GM21526 (cell line): Measurements from ENCODE around the gene NUDT4.
"Not testable (repeated sequence)": the region's sequence is repeated elsewhere in the genome, so short reads cannot be mapped to it uniquely, and the experiment has no call there.

ENCODE experiments used
- ATAC-seq: cut with Tn5 transposase; IDR thresholded peaks from one replicate; pipeline ENCODE4 v1.9.1; 2021; ENCODE audit warnings: moderate library complexity; ENCODE audit not compliant: unreplicated experiment, low FRiP score

The NUDT4 gene

GRCh38 chr12:93393425-93393824 is 15.7 kb downstream of the NUDT4 start:
- no peak for ATAC-seq

- no peak for ATAC-seq
These were observed 19.7 kb downstream of the NUDT4 start for GRCh38 chr12:93397412-93397811.

- peak; percentile 78 for ATAC-seq
These were observed 21.6 kb downstream of the NUDT4 start for GRCh38 chr12:93399183-93399863.

DNA sequence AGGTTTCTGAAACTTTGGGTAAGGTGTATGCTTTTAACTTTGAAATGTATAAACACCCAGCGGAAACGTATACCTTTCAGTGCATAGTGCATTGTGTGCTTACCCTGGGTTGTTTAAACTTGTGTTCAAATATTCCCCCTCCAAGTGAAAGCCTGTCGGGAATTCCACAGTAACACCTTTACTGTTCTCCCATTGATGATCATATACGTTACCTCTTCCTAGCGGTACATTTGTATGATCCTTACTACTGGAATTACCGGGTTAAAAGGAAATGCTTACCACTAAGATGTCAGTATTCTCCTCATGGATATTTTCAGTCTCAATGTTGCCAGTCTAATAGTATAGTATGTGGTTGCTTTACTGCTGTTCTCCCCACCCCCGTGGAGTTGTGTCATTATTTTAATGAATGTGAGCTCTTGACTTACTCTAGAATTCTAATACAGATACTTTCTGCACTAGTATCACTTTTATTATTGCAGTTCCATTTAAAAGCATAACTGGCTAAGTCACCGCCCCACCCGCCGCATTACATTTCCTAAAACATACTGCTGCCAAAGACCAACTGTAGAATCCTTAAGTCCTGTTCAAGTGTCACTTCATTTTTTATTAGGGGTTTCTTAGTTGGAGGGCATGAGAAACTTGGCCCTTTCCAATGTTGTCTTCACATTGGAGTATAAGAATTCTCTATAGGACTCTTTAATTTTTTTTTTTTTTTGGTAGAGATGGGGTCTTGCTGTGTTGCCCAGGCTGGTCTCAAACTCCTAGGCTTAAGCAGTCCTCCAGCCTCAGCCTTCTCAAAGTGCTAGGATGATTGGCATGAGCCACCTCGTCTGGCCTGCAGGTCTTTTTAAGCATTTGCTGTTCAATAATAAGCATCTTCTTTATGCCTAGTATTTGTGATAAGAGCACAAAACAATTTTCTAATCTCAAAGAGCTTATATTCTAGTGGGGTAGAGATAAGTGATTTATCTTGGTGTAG is 24.9 kb downstream of the NUDT4 start:
- no peak for ATAC-seq

- no peak for ATAC-seq
These were observed 26.5 kb downstream of the NUDT4 start for GRCh38 chr12:93403988-93404803.

DNA sequence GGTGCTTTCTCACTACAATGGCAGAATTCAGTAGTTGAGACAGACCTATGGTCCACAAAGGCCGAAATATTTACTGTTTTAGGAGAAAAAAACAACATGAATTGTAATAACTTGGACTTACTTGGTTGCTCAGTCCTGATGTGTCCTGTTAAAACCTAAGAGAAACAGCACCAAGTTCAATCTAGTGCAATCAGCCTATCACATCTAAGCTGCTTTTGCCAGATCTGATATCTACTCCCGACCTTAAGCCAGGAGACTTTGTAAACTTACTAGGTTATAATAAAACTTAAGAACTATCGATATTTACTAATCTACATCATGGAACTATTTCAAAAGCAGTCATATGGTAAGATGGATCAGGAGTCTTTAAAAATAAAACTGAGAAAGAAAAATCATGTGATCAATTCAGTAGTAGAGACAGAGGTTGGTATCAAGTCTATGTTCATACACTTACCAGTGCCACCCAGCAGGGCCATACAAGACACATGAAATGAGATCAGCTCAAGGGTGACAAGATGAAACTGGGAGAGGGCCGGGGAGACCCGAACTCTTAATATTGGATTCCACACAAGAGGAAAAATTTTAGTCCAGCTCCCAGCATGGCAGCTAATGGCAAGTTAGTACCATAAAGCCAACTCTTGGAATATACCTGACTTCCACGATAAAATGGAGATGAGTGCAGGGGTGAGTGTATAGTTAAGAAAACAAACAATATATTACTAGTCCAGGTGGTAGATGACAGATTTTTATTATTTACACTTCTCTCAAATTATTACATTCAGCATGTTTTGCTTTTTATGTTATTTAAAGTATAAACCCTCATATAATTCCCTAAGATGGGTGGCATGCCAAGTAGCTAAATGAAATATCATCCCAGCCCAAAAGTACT is 27.5 kb downstream of the NUDT4 start:
- ATAC-seq, result no peak

DNA sequence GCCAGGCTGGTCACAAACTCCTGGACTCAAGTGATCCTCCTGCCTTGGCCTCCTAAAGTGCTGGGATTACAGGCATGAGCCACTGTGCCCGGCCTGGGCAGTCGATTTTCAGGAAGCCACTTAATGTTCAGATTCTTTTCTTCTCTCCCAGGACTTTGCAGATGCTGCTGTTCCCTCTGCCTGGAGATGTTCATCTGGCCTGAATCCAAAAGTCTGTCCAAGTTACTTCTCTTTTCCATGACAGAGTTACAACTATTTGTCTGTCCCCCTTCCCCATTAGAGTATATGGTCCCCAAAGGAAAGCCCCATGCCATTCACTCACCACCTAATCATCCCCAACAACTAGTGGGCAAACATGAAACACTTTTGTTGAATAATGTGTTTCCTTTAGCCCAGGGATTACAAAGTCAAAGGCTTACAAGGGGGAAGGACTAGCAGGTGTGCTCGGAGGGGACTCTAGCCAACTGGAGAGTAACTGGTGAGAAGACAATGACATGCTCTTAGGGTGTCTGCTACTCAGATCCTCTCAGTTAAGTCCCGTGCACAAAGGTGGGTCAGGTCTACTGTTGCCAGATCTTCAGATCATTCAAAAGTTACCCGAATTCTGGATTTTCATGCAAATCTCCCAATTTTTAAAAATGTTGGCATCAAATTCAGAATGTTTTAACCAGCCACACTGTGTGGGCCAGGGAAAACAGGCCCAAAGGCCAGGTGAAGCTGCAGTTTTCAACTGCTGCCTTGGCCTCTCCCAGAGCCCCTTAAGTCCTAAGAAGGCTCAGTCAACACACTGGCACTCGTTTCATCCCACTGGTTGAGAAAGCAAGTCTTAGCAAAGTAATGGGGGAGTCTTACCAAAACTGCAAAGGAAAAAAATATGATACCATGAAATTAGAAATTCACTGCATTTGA is 29.6 kb downstream of the NUDT4 start:
- ATAC-seq, result no peak

DNA sequence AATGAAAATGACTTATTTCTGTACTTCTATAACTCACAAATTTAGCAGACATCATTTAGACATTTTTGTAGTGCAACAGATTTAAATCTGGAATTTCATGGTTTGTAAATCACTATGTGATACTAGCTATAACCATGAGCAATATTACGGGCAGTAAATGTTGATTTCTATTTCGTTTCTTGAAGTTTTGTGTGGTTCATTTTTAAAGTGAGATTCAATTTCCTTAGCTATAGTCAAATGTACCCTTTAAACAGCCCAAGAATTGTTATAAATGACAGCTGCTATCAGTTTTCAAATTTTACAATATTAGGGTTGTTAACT is 30.2 kb downstream of the NUDT4 start:
- no peak for ATAC-seq

- ATAC-seq, result no peak
These were observed 31.1 kb downstream of the NUDT4 start for GRCh38 chr12:93408813-93409212.

DNA sequence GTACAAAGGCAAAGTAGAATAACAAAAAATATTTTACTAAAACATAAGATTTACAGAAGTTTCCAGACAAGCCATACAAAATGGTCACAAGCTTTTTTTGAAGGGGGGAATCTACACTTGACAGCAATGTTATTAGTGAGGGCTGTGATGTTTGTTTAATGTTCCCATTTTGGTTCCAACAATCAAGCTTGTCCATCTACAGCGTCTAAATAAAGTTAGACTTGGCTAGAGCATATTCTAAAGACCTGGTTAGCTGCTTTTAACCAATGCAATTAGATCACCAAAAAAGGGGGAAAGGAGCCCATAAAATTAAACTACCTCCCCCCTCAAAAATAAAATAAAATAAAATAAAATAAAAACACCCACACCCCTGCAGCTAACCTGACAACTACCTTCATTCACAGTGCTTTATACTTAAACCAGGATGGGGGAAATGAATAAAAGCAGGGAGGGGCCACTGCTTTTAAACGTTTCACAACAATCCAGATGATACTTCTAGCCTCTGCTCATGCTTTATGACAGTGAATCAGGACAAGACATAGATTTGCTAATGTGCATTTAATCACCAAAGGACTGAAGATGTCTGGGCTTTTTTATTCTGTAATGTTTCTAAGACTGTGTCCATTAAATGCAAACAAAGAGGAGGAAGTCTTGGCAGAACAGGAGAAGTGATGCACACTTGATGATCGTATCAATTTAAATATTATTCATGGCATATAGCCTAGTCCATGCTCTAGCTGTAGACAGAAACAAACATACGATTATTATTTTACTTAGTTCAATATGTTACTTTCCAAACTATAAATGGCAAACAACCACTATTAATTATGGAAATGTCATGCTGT is 31.8 kb downstream of the NUDT4 start:
- ATAC-seq, result not testable (repeated sequence)

DNA sequence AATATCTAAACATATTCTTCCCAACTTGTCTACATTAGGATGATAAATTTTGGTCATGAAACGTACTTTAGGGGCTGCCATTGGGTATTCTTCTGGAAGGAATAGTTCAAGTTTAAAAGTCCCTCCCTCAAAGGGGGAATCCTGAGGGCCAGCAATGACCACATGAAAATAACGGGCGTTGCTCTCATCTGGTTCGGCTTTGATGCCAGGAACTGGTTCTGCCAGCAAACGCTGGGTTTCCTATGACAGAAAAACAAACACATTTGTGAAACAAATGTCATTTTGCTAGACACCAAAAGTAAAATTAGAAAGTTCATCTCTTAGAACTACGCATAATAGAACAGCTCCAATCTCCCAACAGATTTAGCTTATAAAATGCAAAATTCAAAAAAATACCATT is 33.3 kb downstream of the NUDT4 start:
- ATAC-seq, result not testable (repeated sequence)

DNA sequence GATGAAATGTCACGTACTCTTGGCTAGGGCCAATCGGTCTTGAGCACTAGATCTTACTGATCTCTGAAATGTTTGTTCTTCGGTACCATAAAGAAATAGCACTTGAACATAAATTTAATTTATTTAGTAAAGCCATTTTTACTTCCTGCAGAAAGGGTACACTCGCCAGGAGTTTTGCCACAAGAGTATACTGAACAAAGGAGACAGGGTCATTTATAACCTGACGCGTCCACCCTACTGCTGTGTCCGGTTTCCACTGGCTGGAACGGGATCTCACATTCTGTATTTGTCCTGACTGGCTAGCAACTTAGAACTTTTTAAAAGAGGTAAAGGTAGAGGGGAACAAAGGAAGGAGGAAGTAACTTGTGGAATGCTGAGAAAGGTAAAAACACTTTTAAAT is 34.7 kb downstream of the NUDT4 start:
- not testable (repeated sequence) for ATAC-seq

DNA sequence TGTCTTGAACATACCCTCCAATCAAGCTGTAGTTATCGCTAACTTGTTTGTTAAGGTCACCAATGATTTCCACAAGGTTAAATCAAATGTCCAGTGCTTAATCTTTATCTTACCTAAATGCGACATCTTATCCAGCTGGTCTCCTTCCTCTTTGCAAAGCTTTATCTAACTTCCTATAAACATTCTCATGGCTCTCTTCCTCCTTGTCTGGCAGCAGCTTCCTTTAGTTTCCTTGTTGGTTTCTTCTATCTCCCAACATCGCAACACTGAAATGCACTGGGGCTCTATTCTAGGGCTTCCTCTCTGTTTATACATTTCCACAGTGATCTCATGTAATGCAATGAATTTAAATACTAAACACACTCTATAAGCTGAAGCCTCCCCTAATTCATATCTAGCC is 35.3 kb downstream of the NUDT4 start:
- ATAC-seq, result no peak

- no peak for ATAC-seq
These were observed 38.2 kb downstream of the NUDT4 start for GRCh38 chr12:93415723-93416464.

GRCh38 chr12:93417967-93418480 is 40.3 kb downstream of the NUDT4 start:
- ATAC-seq, result no peak

- ATAC-seq, result no peak
These were observed 41.8 kb downstream of the NUDT4 start for GRCh38 chr12:93419388-93420034.

GRCh38 chr12:93422050-93422449 is 44.3 kb downstream of the NUDT4 start:
- ATAC-seq, result no peak
